Motor neuron (in vitro differentiated cells): ENCODE data around the gene CHRNA3. TPM values are rescaled to one million over a fixed set of nuclear protein-coding genes. Genes with fewer than 3 reads are reported as not detected.
A peak's percentile ranks its signal among the peaks of the same experiment; 100 is the strongest.

ENCODE experiments used
- ATAC-seq, 8 experiments: fragments of 200-7000 bp; cut with Tn5 transposase; replicated peaks in 6 of 8; 2 replicates each; pipeline ENCODE4 v1.8.0; 2021; ENCODE audit warnings: mild to moderate bottlenecking in 8 of 8, moderate library complexity in 8 of 8
- H3K27ac ChIP-seq, 2 donors: fragments of 250-450 bp; sonication (Bioruptor Pico); 2 replicates each; pipeline ENCODE4 v1.9.0; 2021; ENCODE audit warnings: antibody characterized with exemption in 2 of 2, mild to moderate bottlenecking in 2 of 2, moderate library complexity in 1 of 2
- H3K4me1 ChIP-seq, 2 donors: fragments of 250-450 bp; sonication (Bioruptor Pico); replicated peaks in 1 of 2; 2 replicates each; pipeline ENCODE4 v1.6.1; 2021; ENCODE audit warnings: antibody characterized with exemption in 2 of 2, mild to moderate bottlenecking in 2 of 2, moderate library complexity in 1 of 2
- H3K4me3 ChIP-seq, 5 donors: fragments of 250-450 bp; sonication (Bioruptor Pico); 2 replicates each; pipeline ENCODE4 v1.9.0; 2021; ENCODE audit warnings: antibody characterized with exemption in 5 of 5, mild to moderate bottlenecking in 5 of 5, moderate library complexity in 4 of 5
- WGBS, 10 experiments: fragments of 450-650 bp; shearing (Covaris generic); methylation state at CpG; one replicate each; pipeline ENCODE4 v1.0.0; 2022; 5-methylcytosine and 5-hydroxymethylcytosine counted together
- in situ Hi-C, 9 experiments: fragments of 400-800 bp; cut with MboI; loops; one replicate each; pipeline ENCODE4 v1.15.0; 2021; ENCODE audit warnings: low sequenced_read_pairs in 9 of 9, low pct_unique_long_range_greater_than_20kb in 2 of 9; ENCODE audit not compliant: unreplicated experiment in 9 of 9
- total RNA-seq, 8 experiments: library from RNA; unstranded; fragments of 300-600 nt; gene quantifications; 2 replicates each; pipeline versions ENCODE4 v1.2.3 to v1.2.4, GENCODE V29; 2022

CHRNA3 gene
- total RNA-seq, result 10 to 100 TPM in 4 of 8 experiments, 1 to 10 TPM in 3, under 1 TPM in 1; 0.20 to 57.4 (median 11.1) TPM

GRCh38 chr15:78620527-78621421 lies at the start of gene CHRNA3:
TSS of gene CHRNA3 (minus strand) at chr15:78620996. CDS start at chr15:78620794, 202 bp downstream.
- ATAC-seq, result peak in 6 of 8 experiments; percentile 45 to 69 (median 57)
- in situ Hi-C loops, result loop anchor here in 3 of 9 experiments (25.0 kb wide), 1 partner anchor 92 kb away; no protein-coding TSS in a partner anchor
- WGBS, 10 experiments, result 0 to 12% (median 9%) methylated on average over 5 to 15 of the region's 102 CpGs; no CpG with 5 or more reads in 7 of the 10 experiments

GRCh38 chr15:78668987-78669386 lies 48.2 kb upstream of the CHRNA3 start:
- ATAC-seq, result no peak
- H3K4me3 ChIP-seq, result no peak overlapping the region
- H3K4me1 ChIP-seq, result peaks cover 22 to 25% of the 10 kb centered on the region in 2 donors
- 20 to 100% (median 65%) methylated on average over 1 to 2 of the region's 2 CpGs; no CpG with 5 or more reads in 6 of the 10 experiments for WGBS, 10 experiments
- in situ Hi-C loops, result no loop called here
- H3K27ac ChIP-seq, result no peak overlapping the region

More at GRCh38 chr15:78620527-78621421, at the start of gene CHRNA3:
- Histone ChIP-seq H3K4me3 (peak within 1 kb of the TSS; percentile 52 to 81 (median 78)), H3K4me1 (peaks cover 3 to 7% of the 10 kb centered on the region in 2 donors), H3K27ac (peak within 1 kb of the TSS; percentile 52 to 61)

- Histone ChIP-seq H3K27ac (no peak overlapping the region), H3K4me3 (no peak overlapping the region), H3K4me1 (peaks cover 15 to 16% of the 10 kb centered on the region in 2 donors)
- WGBS, 10 experiments, result 60 to 100% (median 94%) methylated on average over 1 to 8 of the region's 8 CpGs; no CpG with 5 or more reads in 2 of the 10 experiments
- in situ Hi-C loops, result no loop called here
- ATAC-seq, result no peak
Observed at GRCh38 chr15:78667578-78668236, 46.9 kb upstream of the CHRNA3 start.

GRCh38 chr15:78666010-78666409 lies 45.2 kb upstream of the CHRNA3 start:
- Histone ChIP-seq H3K4me1 (peaks cover 0 to 6% of the 10 kb centered on the region in 2 donors), H3K27ac (no peak overlapping the region), H3K4me3 (no peak overlapping the region)
- no peak for ATAC-seq
- WGBS, 10 experiments, result 47 to 100% (median 90%) methylated on average over 1 to 6 of the region's 6 CpGs
- in situ Hi-C loops, result no loop called here

- in situ Hi-C loops, result no loop called here
- ATAC-seq, result no peak
- whole genome bisulfite sequencing, 10 experiments, result 0% methylated on average over 1 of the region's 1 CpG; no CpG with 5 or more reads in 9 of the 10 experiments
Observed at GRCh38 chr15:78663703-78664102, 42.9 kb upstream of the CHRNA3 start.

GRCh38 chr15:78662028-78662427 lies 41.2 kb upstream of the CHRNA3 start:
- in situ Hi-C loops, result no loop called here

More at GRCh38 chr15:78663703-78664102, 42.9 kb upstream of the CHRNA3 start:
- no peak overlapping the region for H3K4me3 ChIP-seq
- peaks cover 0 to 6% of the 10 kb centered on the region in 2 donors for H3K4me1 ChIP-seq
- no peak overlapping the region for H3K27ac ChIP-seq

GRCh38 chr15:78661001-78661400 lies 40.2 kb upstream of the CHRNA3 start:
- WGBS, 10 experiments, result 33 to 98% (median 92%) methylated on average over 1 to 13 of the region's 19 CpGs; no CpG with 5 or more reads in 1 of the 10 experiments
- in situ Hi-C loops, result no loop called here
- ATAC-seq, result no peak

More at GRCh38 chr15:78662028-78662427, 41.2 kb upstream of the CHRNA3 start:
- WGBS, 10 experiments, result 25 to 100% (median 76%) methylated on average over 1 to 5 of the region's 5 CpGs; no CpG with 5 or more reads in 1 of the 10 experiments
- no peak for ATAC-seq
- no peak overlapping the region for H3K4me3 ChIP-seq
- H3K4me1 ChIP-seq, result peaks cover 0 to 6% of the 10 kb centered on the region in 2 donors
- no peak overlapping the region for H3K27ac ChIP-seq

GRCh38 chr15:78660584-78660983 lies 39.8 kb upstream of the CHRNA3 start:
- 12 to 90% (median 63%) methylated on average over 2 to 6 of the region's 9 CpGs; no CpG with 5 or more reads in 4 of the 10 experiments for WGBS, 10 experiments
- no peak for ATAC-seq
- Histone ChIP-seq H3K4me3 (no peak overlapping the region), H3K4me1 (peaks cover 0 to 6% of the 10 kb centered on the region in 2 donors), H3K27ac (no peak overlapping the region)
- in situ Hi-C loops, result no loop called here

More at GRCh38 chr15:78661001-78661400, 40.2 kb upstream of the CHRNA3 start:
- H3K4me3 ChIP-seq, result no peak overlapping the region
- peaks cover 0 to 6% of the 10 kb centered on the region in 2 donors for H3K4me1 ChIP-seq
- no peak overlapping the region for H3K27ac ChIP-seq

- in situ Hi-C loops, result no loop called here
- Histone ChIP-seq H3K27ac (no peak overlapping the region), H3K4me3 (no peak overlapping the region), H3K4me1 (peaks cover 0 to 6% of the 10 kb centered on the region in 2 donors)
- no peak for ATAC-seq
Observed at GRCh38 chr15:78658823-78659222, 38.0 kb upstream of the CHRNA3 start.

- Histone ChIP-seq H3K4me3 (no peak overlapping the region), H3K27ac (no peak overlapping the region), H3K4me1 (peaks cover 7 to 10% of the 10 kb centered on the region in 2 donors)
- 0 to 90% (median 81%) methylated on average over 1 to 4 of the region's 4 CpGs; no CpG with 5 or more reads in 3 of the 10 experiments for WGBS, 10 experiments
- in situ Hi-C loops, result no loop called here
- no peak for ATAC-seq
Observed at GRCh38 chr15:78654272-78654671, 33.5 kb upstream of the CHRNA3 start.

- Histone ChIP-seq H3K4me1 (peaks cover 10 to 13% of the 10 kb centered on the region in 2 donors), H3K27ac (no peak overlapping the region), H3K4me3 (no peak overlapping the region)
- WGBS, 10 experiments, result 86 to 100% methylated on average over 1 of the region's 1 CpG; no CpG with 5 or more reads in 8 of the 10 experiments
- peak in 2 of 8 experiments; percentile 36 to 67 for ATAC-seq
- in situ Hi-C loops, result no loop called here
Observed at GRCh38 chr15:78651930-78652615, 31.3 kb upstream of the CHRNA3 start.

GRCh38 chr15:78651007-78651406 lies 30.2 kb upstream of the CHRNA3 start:
- Histone ChIP-seq H3K4me3 (no peak overlapping the region), H3K4me1 (peaks cover 10 to 13% of the 10 kb centered on the region in 2 donors), H3K27ac (no peak overlapping the region)
- peak in 1 of 8 experiments; percentile 16 for ATAC-seq
- 40 to 83% (median 54%) methylated on average over 1 to 2 of the region's 3 CpGs; no CpG with 5 or more reads in 6 of the 10 experiments for WGBS, 10 experiments
- in situ Hi-C loops, result no loop called here
